Measurements from ENCODE around the gene CAD.

CAD gene

GRCh38 chr2:27199241-27199640 lies 17.9 kb upstream of the CAD start:
- DNase-seq, result no peak

- no peak for DNase-seq
These were observed 15.5 kb upstream of the CAD start for GRCh38 chr2:27201675-27202074.

GRCh38 chr2:27202854-27203253 lies 14.3 kb upstream of the CAD start:
- DNase-seq, result no peak

- no peak for DNase-seq
These were observed 13.4 kb upstream of the CAD start for GRCh38 chr2:27203741-27204140.

- DNase-seq, result no peak
These were observed 12.6 kb upstream of the CAD start for GRCh38 chr2:27204566-27204965.

GRCh38 chr2:27205206-27205605 lies 12.0 kb upstream of the CAD start:
- DNase-seq, result no peak

- DNase-seq, result no peak
These were observed 10.8 kb upstream of the CAD start for GRCh38 chr2:27206346-27206745.

GRCh38 chr2:27208486-27209050 lies 8.6 kb upstream of the CAD start:
- no peak for DNase-seq

GRCh38 chr2:27209621-27210401 lies 7.4 kb upstream of the CAD start:
- DNase-seq, result no peak

GRCh38 chr2:27211241-27211942 lies 5.8 kb upstream of the CAD start:
- no peak for DNase-seq

- DNase-seq, result peak; percentile 89
These were observed 5.1 kb upstream of the CAD start, which contains the start of the genes ATRAID and SLC5A6 for GRCh38 chr2:27211943-27212625. TSS of gene ATRAID (plus strand) at chr2:27212041. CDS start at chr2:27212369, 328 bp downstream. TSS of gene SLC5A6 (minus strand) at chr2:27212268. CDS start at chr2:27207650, 4,618 bp downstream.

- DNase-seq, result peak; percentile 53
These were observed 4.3 kb upstream of the CAD start for GRCh38 chr2:27212626-27213471.

- no peak for DNase-seq
These were observed 2.2 kb upstream of the CAD start for GRCh38 chr2:27214941-27215340.

- DNase-seq, result no peak
These were observed 592 bp upstream of the CAD start for GRCh38 chr2:27216416-27217137.

GRCh38 chr2:27218614-27219013 lies 1.4 kb downstream of the CAD start:
- DNase-seq, result no peak

GRCh38 chr2:27219091-27219490 lies 1.9 kb downstream of the CAD start:
- no peak for DNase-seq

GRCh38 chr2:27220091-27220490 lies 2.9 kb downstream of the CAD start:
- no peak for DNase-seq

GRCh38 chr2:27221166-27221565 lies 4.0 kb downstream of the CAD start:
- no peak for DNase-seq

- no peak for DNase-seq
These were observed 5.2 kb downstream of the CAD start for GRCh38 chr2:27222407-27222806.

GRCh38 chr2:27223416-27223815 lies 6.2 kb downstream of the CAD start:
- no peak for DNase-seq

GRCh38 chr2:27225526-27225925 lies 8.4 kb downstream of the CAD start:
- DNase-seq, result no peak

GRCh38 chr2:27227501-27227900 lies 10.3 kb downstream of the CAD start:
- DNase-seq, result no peak
